NCI-H510A (cell line): ENCODE data around the gene TWIST1.

Source experiments
- DNase-seq: peaks from one replicate; lab custom pipeline; 2025; lab: John Stamatoyannopoulos, UW

TWIST1 gene

DNA sequence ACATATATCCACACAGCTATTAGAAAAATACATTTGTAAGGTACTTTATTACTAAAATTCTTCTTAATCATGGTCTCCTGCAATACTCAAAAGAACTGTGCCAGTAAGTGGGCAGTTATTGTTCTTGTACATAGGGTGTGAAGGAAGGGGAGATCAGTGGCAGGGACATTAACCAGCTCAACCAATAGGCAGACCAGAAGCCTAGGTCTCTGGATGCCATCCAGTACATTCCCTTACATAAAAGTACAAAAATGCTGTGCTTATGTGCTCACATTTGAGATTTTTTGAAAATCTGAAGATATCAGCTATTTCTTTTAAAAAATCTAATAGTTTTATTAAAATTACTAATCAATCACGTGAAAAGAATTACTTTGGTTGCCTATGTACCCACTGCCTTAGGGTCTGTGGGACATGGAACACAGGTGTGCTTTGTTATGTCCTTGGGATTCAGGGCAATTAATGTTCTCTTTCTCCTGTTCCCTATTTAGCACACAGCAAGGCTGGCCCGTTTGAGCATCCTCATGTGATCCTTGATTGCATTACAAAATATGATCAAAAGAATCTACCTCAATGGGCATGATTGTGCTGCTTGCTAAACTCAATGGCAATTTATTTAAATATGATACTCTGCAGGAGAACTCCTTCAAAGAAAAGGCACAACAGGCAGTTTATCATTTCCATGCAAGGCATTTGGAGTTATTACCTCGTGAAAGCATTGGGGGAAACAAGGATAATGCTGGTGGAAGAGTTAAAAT, 22.7 kb downstream of the TWIST1 start:
- no peak for DNase-seq

DNA sequence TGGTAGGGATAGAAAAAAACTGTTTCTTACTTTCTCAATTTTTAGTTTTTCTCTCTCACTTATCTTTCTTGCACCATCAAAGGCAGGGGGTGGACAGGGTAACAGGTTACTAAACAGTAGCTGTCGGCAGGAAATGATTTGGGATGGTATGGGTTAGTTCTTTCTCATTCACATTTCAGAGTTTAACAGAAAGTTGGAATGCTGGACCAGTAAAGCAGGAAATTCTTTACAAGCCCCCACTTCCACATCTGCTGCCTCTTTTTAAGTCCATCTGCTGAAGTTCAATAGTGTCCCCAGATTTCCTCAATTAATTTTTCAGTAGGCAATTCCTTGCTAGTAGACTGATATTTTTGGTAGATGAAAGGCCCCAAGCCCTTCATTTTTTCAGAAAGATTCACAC, 23.3 kb downstream of the TWIST1 start:
- no peak for DNase-seq

DNA sequence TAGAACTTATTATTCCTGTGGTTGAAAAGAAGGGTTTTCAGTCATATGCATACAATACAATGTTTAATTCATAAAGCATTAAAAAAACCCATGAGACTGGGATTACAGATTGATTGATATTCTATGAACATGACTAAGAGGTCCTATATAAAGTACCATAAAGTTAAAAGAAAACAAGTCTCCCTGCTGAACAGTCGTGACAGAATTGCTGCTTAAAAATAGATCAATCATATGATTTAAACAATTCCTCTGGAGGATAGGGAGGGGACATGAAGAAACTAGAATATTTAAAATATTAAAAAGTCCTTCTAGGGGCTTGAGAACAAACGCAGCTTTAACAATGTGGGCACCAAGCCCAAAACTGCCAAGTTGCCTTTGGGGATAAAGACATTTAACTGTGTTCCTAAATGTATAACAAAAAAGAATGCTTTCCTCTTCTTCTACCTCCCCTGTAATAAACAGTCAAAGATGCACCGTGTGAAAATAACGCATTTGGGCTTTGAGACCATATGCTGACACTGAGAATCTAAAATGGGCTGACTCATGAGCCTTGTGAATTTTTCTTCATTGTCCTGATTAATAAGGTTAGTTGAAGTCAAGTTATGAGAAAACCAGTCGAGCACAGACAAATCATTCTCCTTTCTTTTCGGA, 25.8 kb downstream of the TWIST1 start:
- DNase-seq = no peak

DNA sequence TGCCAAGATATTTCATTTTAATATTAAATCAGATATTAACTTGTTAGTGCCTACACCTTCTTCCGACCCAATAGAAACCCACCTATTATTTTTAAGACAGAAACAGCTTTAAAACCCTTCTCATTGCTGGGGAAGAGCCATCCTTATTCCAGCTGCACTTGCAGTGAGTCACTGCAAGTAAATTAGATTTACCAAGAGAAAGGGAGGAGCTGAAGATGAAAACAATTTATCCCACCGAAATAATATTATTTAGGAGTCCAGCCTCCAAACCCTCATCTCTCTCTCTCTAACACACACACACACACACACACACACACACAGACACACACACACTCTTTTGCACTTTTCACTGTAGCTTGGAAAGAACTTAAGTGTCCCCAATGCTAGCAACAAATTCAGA, 26.9 kb downstream of the TWIST1 start:
- no peak for DNase-seq

GRCh38 chr7:19089797-19090196, 27.6 kb downstream of the TWIST1 start:
- DNase-seq = no peak

- no peak for DNase-seq
These were observed 28.1 kb downstream of the TWIST1 start for GRCh38 chr7:19089378-19089777.

- DNase-seq = no peak
These were observed 37.3 kb downstream of the TWIST1 start for GRCh38 chr7:19080093-19080492.

GRCh38 chr7:19079066-19079465, 38.4 kb downstream of the TWIST1 start:
- no peak for DNase-seq

- no peak for DNase-seq
These were observed 47.6 kb downstream of the TWIST1 start for GRCh38 chr7:19069842-19070241.

- no peak for DNase-seq
These were observed 51.3 kb downstream of the TWIST1 start for GRCh38 chr7:19066170-19066569.
